PC-9 (cell line): Measurements from ENCODE around the gene STC2. TPM values are rescaled to one million over a fixed set of nuclear protein-coding genes. Genes with fewer than 3 reads are reported as not detected.

Experiments
- BruUV-seq: library from RNA; stranded (reverse); fragments of 400-500 nt; replicated peaks from 2 replicates; lab custom pipeline; 2021; lab: Mats Ljungman, UMichigan
- CTCF ChIA-PET: fragments of 300-600 bp; sonication (Branson Sonifier 250); formaldehyde crosslinking; loops from one replicate; lab custom pipeline; 2022; ENCODE audit warnings: antibody characterized with exemption; lab: Charles Lee
- POLR2A ChIA-PET: fragments of 300-600 bp; sonication (Branson Sonifier 250); formaldehyde crosslinking; loops from one replicate; lab custom pipeline; 2022; ENCODE audit warnings: antibody characterized with exemption; ENCODE audit not compliant: unreplicated experiment; lab: Charles Lee
- DNase-seq, 2 experiments: peaks; one replicate each; pipeline versions ENCODE4 v3.0.0 to v3.0.0-alpha.2; 2015 to 2022; ENCODE audit warnings: mixed read lengths in 1 of 2
- H2AFZ ChIP-seq: fragments of 200-600 bp; sonication (generic); 2 replicates; pipeline ENCODE4 v1.8.1; 2017; ENCODE audit warnings: antibody characterized with exemption
- H3F3A ChIP-seq: fragments of 200-600 bp; sonication (generic); 2 replicates; pipeline ENCODE4 v1.8.1; 2017; ENCODE audit warnings: antibody characterized with exemption, mild to moderate bottlenecking, low read depth; ENCODE audit not compliant: insufficient read depth
- H3K27ac ChIP-seq: fragments of 200-600 bp; sonication (generic); 2 replicates; pipeline ENCODE4 v1.6.1; 2016; ENCODE audit warnings: mixed run types
- H3K27me3 ChIP-seq: fragments of 200-600 bp; sonication (generic); 2 replicates; pipeline ENCODE4 v1.6.1; 2016; ENCODE audit warnings: low read depth, mixed run types; ENCODE audit not compliant: insufficient read depth
- H3K36me3 ChIP-seq: fragments of 200-600 bp; sonication (generic); 2 replicates; pipeline ENCODE4 v1.6.1; 2016; ENCODE audit warnings: low read depth, mixed run types
- H3K4me1 ChIP-seq: fragments of 200-600 bp; sonication (generic); replicated peaks from 2 replicates; pipeline ENCODE4 v1.6.1; 2016; ENCODE audit warnings: mixed run types; ENCODE audit not compliant: insufficient read depth
- H3K4me2 ChIP-seq: fragments of 200-600 bp; sonication (generic); 2 replicates; pipeline ENCODE4 v1.6.1; 2017; ENCODE audit warnings: mixed run types
- H3K4me3 ChIP-seq: fragments of 200-600 bp; sonication (generic); 2 replicates; pipeline ENCODE4 v1.6.1; 2016; ENCODE audit warnings: mixed run types
- H3K79me2 ChIP-seq: fragments of 200-600 bp; sonication (generic); 2 replicates; pipeline ENCODE4 v1.6.1; 2017; ENCODE audit warnings: low read depth, mixed run types
- H3K9me2 ChIP-seq: fragments of 200-600 bp; sonication (generic); 2 replicates; pipeline ENCODE4 v1.8.1; 2017; ENCODE audit warnings: mild to moderate bottlenecking; ENCODE audit not compliant: insufficient read depth
- H3K9me3 ChIP-seq: fragments of 200-600 bp; sonication (generic); 2 replicates; pipeline ENCODE4 v1.8.1; 2016; ENCODE audit warnings: low read depth; ENCODE audit not compliant: insufficient read depth
- H4K20me1 ChIP-seq: fragments of 200-600 bp; sonication (generic); 2 replicates; pipeline ENCODE4 v1.8.1; 2017; ENCODE audit not compliant: insufficient read depth
- CTCF ChIP-seq: fragments of 200-600 bp; sonication (generic); conservative IDR thresholded peaks from 2 replicates; pipeline ENCODE4 v1.6.1; 2017; ENCODE audit warnings: mixed run types, antibody characterized with exemption, mild to moderate bottlenecking, moderate library complexity
- EZH2 ChIP-seq: fragments of 200-600 bp; sonication (generic); IDR thresholded peaks from 2 replicates; pipeline ENCODE4 v1.8.0; 2017; ENCODE audit warnings: antibody characterized with exemption, low read depth
- intact Hi-C: fragments of 100-400 bp; cut with micrococcal nuclease; formaldehyde crosslinking; loops from one replicate; pipeline ENCODE4 v1.10.0; 2022; ENCODE audit not compliant: unreplicated experiment
- total RNA-seq: library from RNA; stranded (reverse); gene quantifications from 2 replicates; pipeline ENCODE4 v1.2.3, GENCODE V29; 2021

STC2 gene
- total RNA-seq, 1 experiment from 2014 or later: 63.5 TPM

- CTCF ChIA-PET: no interaction called here
- intact Hi-C loops: no loop called here
- Histone ChIP-seq H3F3A (no peaks in the 10 kb centered on the region), H2AFZ (no peak overlapping the region), H3K79me2 (no peaks in the 10 kb centered on the region), H3K4me3 (no peak overlapping the region), H3K4me2 (no peak overlapping the region), H3K36me3 (no peaks in the 10 kb centered on the region), H4K20me1 (no peaks in the 10 kb centered on the region), H3K27me3 (no peaks in the 10 kb centered on the region), H3K9me3 (no peaks in the 10 kb centered on the region), H3K4me1 (no peaks in the 10 kb centered on the region), H3K27ac (no peak overlapping the region), H3K9me2 (no peaks in the 10 kb centered on the region)
- no peak for DNase-seq
- no TSS peak for BruUV-seq
- TF ChIP-seq CTCF (no peak), EZH2 (no peak)
- POLR2A ChIA-PET: no interaction called here
These were observed 53.4 kb downstream of the STC2 start for GRCh38 chr5:173274771-173275170.

GRCh38 chr5:173271419-173271818, 56.8 kb downstream of the STC2 start:
- H3K4me2 ChIP-seq: no peak overlapping the region
- no peak for DNase-seq
- H3K4me1 ChIP-seq: no peaks in the 10 kb centered on the region
- H2AFZ ChIP-seq: no peak overlapping the region
- H4K20me1 ChIP-seq: no peaks in the 10 kb centered on the region
- no peaks in the 10 kb centered on the region for H3K36me3 ChIP-seq
- CTCF ChIA-PET: no interaction called here
- H3K27ac ChIP-seq: no peak overlapping the region
- H3K79me2 ChIP-seq: no peaks in the 10 kb centered on the region
- TF ChIP-seq EZH2 (no peak), CTCF (no peak)
- POLR2A ChIA-PET: no interaction called here
- no peak overlapping the region for H3K4me3 ChIP-seq
- H3K9me2 ChIP-seq: no peaks in the 10 kb centered on the region
- no peaks in the 10 kb centered on the region for H3F3A ChIP-seq
- intact Hi-C loops: no loop called here
- no peaks in the 10 kb centered on the region for H3K9me3 ChIP-seq
- no TSS peak for BruUV-seq
- peaks cover under 1% of the 10 kb centered on the region; the same call in 1 of the 2 replicates for H3K27me3 ChIP-seq

- DNase-seq: no peak
- CTCF ChIA-PET: interaction anchor here (0.5 kb wide), 1 partner anchor 102 kb away, joined by 3 read pairs; no protein-coding TSS in a partner anchor
- Histone ChIP-seq H3F3A (no peaks in the 10 kb centered on the region), H3K4me2 (no peak overlapping the region), H3K36me3 (no peaks in the 10 kb centered on the region), H3K4me3 (no peak overlapping the region), H4K20me1 (no peaks in the 10 kb centered on the region), H2AFZ (no peak overlapping the region), H3K27ac (no peak overlapping the region), H3K4me1 (no peaks in the 10 kb centered on the region), H3K79me2 (no peaks in the 10 kb centered on the region), H3K9me2 (no peaks in the 10 kb centered on the region), H3K9me3 (no peaks in the 10 kb centered on the region), H3K27me3 (peaks cover 14% of the 10 kb centered on the region)
- no TSS peak for BruUV-seq
- intact Hi-C loops: no loop called here
- TF ChIP-seq CTCF (no peak), EZH2 (no peak)
- POLR2A ChIA-PET: no interaction called here
These were observed 59.3 kb downstream of the STC2 start for GRCh38 chr5:173268750-173269432.
